Neuronal stem cell (in vitro differentiated cells): ENCODE measurements around the gene FAM53C.

Experiments
- DNase-seq: peaks from one replicate; pipeline ENCODE4 v3.0.0-alpha.2; 2013; ENCODE audit warnings: low spot score
- H2AFZ ChIP-seq: one replicate; pipeline ENCODE4 v1.6.1; 2013; ENCODE audit warnings: mild to moderate bottlenecking, low read length, inconsistent platforms
- H2AK5ac ChIP-seq: 2 replicates; pipeline ENCODE4 v1.6.1; 2013; ENCODE audit warnings: low read depth, mild to moderate bottlenecking, inconsistent platforms, low read length, moderate library complexity, mixed read lengths
- H2BK120ac ChIP-seq: 2 replicates; pipeline ENCODE4 v1.6.1; 2013; ENCODE audit warnings: low read depth, mild to moderate bottlenecking, inconsistent platforms, low read length, moderate library complexity, mixed read lengths
- H2BK12ac ChIP-seq: one replicate; pipeline ENCODE4 v1.6.1; 2013; ENCODE audit warnings: low read length, inconsistent platforms
- H2BK15ac ChIP-seq: 2 replicates; pipeline ENCODE4 v1.6.1; 2013; ENCODE audit warnings: mild to moderate bottlenecking, low read length, inconsistent platforms, mixed read lengths
- H2BK5ac ChIP-seq: one replicate; pipeline ENCODE4 v1.6.1; 2013; ENCODE audit warnings: inconsistent platforms, mild to moderate bottlenecking, low read length, moderate library complexity
- H3K14ac ChIP-seq: one replicate; pipeline ENCODE4 v1.6.1; 2013; ENCODE audit warnings: low read length, inconsistent platforms
- H3K18ac ChIP-seq: 2 replicates; pipeline ENCODE4 v1.6.1; 2013; ENCODE audit warnings: low read length, inconsistent platforms
- H3K23ac ChIP-seq: 2 replicates; pipeline ENCODE4 v1.6.1; 2013; ENCODE audit warnings: low read depth, mild to moderate bottlenecking, mixed read lengths, low read length, inconsistent platforms; ENCODE audit not compliant: poor library complexity
- H3K27ac ChIP-seq: replicated peaks from 3 replicates; pipeline ENCODE4 v1.5.1; 2013; ENCODE audit warnings: low read length, inconsistent platforms
- H3K27me3 ChIP-seq, 3 experiments: 2 replicates each; pipeline ENCODE4 v1.6.1; 2013; ENCODE audit warnings: low read length in 3 of 3, mild to moderate bottlenecking in 2 of 3, inconsistent platforms in 1 of 3, low read depth in 1 of 3, mixed read lengths in 1 of 3, moderate library complexity in 1 of 3; ENCODE audit not compliant: control insufficient read depth in 3 of 3, insufficient read depth in 3 of 3
- H3K36me3 ChIP-seq, 2 donors: replicated peaks in 1 of 2; 2 replicates each; pipeline ENCODE4 v1.6.1; 2013; ENCODE audit warnings: low read length in 2 of 2; ENCODE audit not compliant: control insufficient read depth in 2 of 2, insufficient read depth in 2 of 2
- H3K4ac ChIP-seq: 2 replicates; pipeline ENCODE4 v1.6.1; 2013; ENCODE audit warnings: inconsistent platforms, mild to moderate bottlenecking, low read length, moderate library complexity
- H3K4me1 ChIP-seq, 2 donors: 1 replicate in 1 of 2; 2 replicates in 1 of 2; pipeline ENCODE4 v1.6.1; 2013; ENCODE audit warnings: low read length in 2 of 2, low read depth in 1 of 2; ENCODE audit not compliant: control insufficient read depth in 2 of 2, insufficient read depth in 1 of 2
- H3K4me2 ChIP-seq: one replicate; pipeline ENCODE4 v1.6.1; 2013; ENCODE audit warnings: mild to moderate bottlenecking, low read length, inconsistent platforms; ENCODE audit not compliant: insufficient read depth, poor library complexity, severe bottlenecking
- H3K4me3 ChIP-seq, 2 donors: 2 replicates each; pipeline ENCODE4 v1.5.1; 2013; ENCODE audit warnings: low read length in 2 of 2, mild to moderate bottlenecking in 2 of 2, inconsistent platforms in 1 of 2, moderate library complexity in 1 of 2
- H3K79me1 ChIP-seq: one replicate; pipeline ENCODE4 v1.6.1; 2013; ENCODE audit warnings: low read depth, mild to moderate bottlenecking, inconsistent platforms, low read length, moderate library complexity
- H3K9ac ChIP-seq: one replicate; pipeline ENCODE4 v1.6.1; 2013; ENCODE audit warnings: mild to moderate bottlenecking, low read depth, low read length, inconsistent platforms; ENCODE audit not compliant: poor library complexity
- H3K9me3 ChIP-seq, 2 donors: replicated peaks in 1 of 2; 2 replicates each; pipeline versions ENCODE3 to v1.6.1; 2013; ENCODE audit warnings: low read length in 2 of 2, mild to moderate bottlenecking in 2 of 2, inconsistent platforms in 1 of 2, low read depth in 1 of 2, mixed read lengths in 1 of 2, moderate library complexity in 1 of 2; ENCODE audit not compliant: control insufficient read depth in 2 of 2, insufficient read depth in 1 of 2
- H4K8ac ChIP-seq: one replicate; pipeline ENCODE4 v1.6.1; 2013; ENCODE audit warnings: low read depth, mild to moderate bottlenecking, inconsistent platforms, low read length, moderate library complexity
- H4K91ac ChIP-seq: one replicate; pipeline ENCODE4 v1.6.1; 2013; ENCODE audit warnings: low read length, low read depth, mild to moderate bottlenecking, inconsistent platforms; ENCODE audit not compliant: poor library complexity
- WGBS, 2 donors: extraction: QIAGEN DNeasy Blood & Tissue Kit; methylation state at CpG; one replicate each; pipeline ENCODE4 v1.1.7; 2013; ENCODE audit warnings: missing lambda C conversion rate in 2 of 2, mixed read lengths in 1 of 2; ENCODE audit not compliant: insufficient read length in 2 of 2, insufficient replicate concordance in 1 of 2; ENCODE audit errors: extremely low coverage in 2 of 2; 5-methylcytosine and 5-hydroxymethylcytosine counted together

The FAM53C gene

GRCh38 chr5:138360941-138361452 is 22.9 kb downstream of the FAM53C start:
- Histone ChIP-seq H3K14ac (no peak overlapping the region), H2BK15ac (no peak overlapping the region), H2BK12ac (no peak overlapping the region), H3K4me2 (no peak overlapping the region), H3K9ac (no peak overlapping the region), H4K91ac (no peak overlapping the region), H3K23ac (no peak overlapping the region), H3K4me3 (no peak overlapping the region), H3K27me3 (no peaks in the 10 kb centered on the region), H3K4ac (no peak overlapping the region), H3K79me1 (peaks cover 1% of the 10 kb centered on the region), H3K27ac (no peak overlapping the region), H3K4me1 (peaks cover 0 to 3% of the 10 kb centered on the region in 2 donors), H2BK120ac (no peak overlapping the region), H2AK5ac (no peak overlapping the region), H3K36me3 (peaks cover 0 to 18% of the 10 kb centered on the region in 2 donors), H3K18ac (no peak overlapping the region), H2BK5ac (no peak overlapping the region), H2AFZ (no peak overlapping the region), H3K9me3 (no peaks in the 10 kb centered on the region), H4K8ac (no peak overlapping the region)
- DNase-seq, result no peak
- WGBS, 2 donors, result no CpG with 5 or more reads among the region's 1 CpG

- H3K4me3 ChIP-seq, result no peak overlapping the region
- H3K36me3 ChIP-seq, result peaks cover 0 to 15% of the 10 kb centered on the region in 2 donors
- no CpG with 5 or more reads among the region's 1 CpG for WGBS, 2 donors
- H3K4me2 ChIP-seq, result no peak overlapping the region
- H3K27ac ChIP-seq, result no peak overlapping the region
- H3K14ac ChIP-seq, result no peak overlapping the region
- no peak overlapping the region for H3K4ac ChIP-seq
- H3K9ac ChIP-seq, result no peak overlapping the region
- no peaks in the 10 kb centered on the region for H3K27me3 ChIP-seq
- H3K4me1 ChIP-seq, result peaks cover 0 to 4% of the 10 kb centered on the region in 2 donors
- H2AFZ ChIP-seq, result no peak overlapping the region
- no peak overlapping the region for H2BK5ac ChIP-seq
- H2BK15ac ChIP-seq, result no peak overlapping the region
- no peak overlapping the region for H4K91ac ChIP-seq
- no peaks in the 10 kb centered on the region for H3K9me3 ChIP-seq
- no peak overlapping the region for H3K18ac ChIP-seq
- no peak overlapping the region for H2BK12ac ChIP-seq
- no peak overlapping the region for H2BK120ac ChIP-seq
- no peak overlapping the region for H2AK5ac ChIP-seq
- no peak overlapping the region for H3K23ac ChIP-seq
- DNase-seq, result no peak
- H3K79me1 ChIP-seq, result peaks cover 2% of the 10 kb centered on the region
- H4K8ac ChIP-seq, result no peak overlapping the region
These were observed 26.5 kb downstream of the FAM53C start for GRCh38 chr5:138364576-138364975.

GRCh38 chr5:138366632-138367382 is 28.7 kb downstream of the FAM53C start:
- Histone ChIP-seq H3K36me3 (peaks cover 0 to 17% of the 10 kb centered on the region in 2 donors), H4K91ac (no peak overlapping the region), H3K79me1 (peaks cover 2% of the 10 kb centered on the region), H2BK120ac (no peak overlapping the region), H3K9ac (no peak overlapping the region), H3K27me3 (no peaks in the 10 kb centered on the region), H3K14ac (no peak overlapping the region), H3K18ac (no peak overlapping the region), H2BK5ac (no peak overlapping the region), H2BK12ac (no peak overlapping the region), H3K4ac (no peak overlapping the region), H3K9me3 (no peaks in the 10 kb centered on the region), H2AK5ac (no peak overlapping the region), H3K4me2 (no peak overlapping the region), H4K8ac (no peak overlapping the region), H3K4me1 (peaks cover 0 to 1% of the 10 kb centered on the region in 2 donors), H3K23ac (no peak overlapping the region), H3K27ac (no peak overlapping the region), H2AFZ (no peak overlapping the region), H2BK15ac (no peak overlapping the region), H3K4me3 (no peak overlapping the region)
- whole genome bisulfite sequencing, 2 donors, result no CpG with 5 or more reads among the region's 4 CpGs
- DNase-seq, result no peak

DNA sequence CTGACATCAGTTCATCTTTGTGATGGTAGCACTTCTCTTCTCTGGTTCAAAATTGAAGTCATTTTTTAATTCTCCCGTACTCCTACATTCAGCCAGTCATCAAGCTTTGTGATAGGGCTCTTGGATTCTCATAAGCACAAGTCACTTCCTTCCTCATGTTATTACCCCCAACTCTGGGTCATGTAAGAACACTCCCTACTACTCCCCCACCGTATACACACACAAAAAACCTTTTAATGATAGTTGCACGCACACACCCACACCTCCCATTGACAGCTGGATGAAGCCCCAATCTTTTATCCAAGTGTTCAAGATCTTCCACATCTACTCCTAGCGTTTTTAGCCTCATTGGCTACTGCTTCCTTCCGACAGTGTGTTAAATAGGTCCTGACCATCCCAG is 31.2 kb downstream of the FAM53C start:
- no peaks in the 10 kb centered on the region for H3K27me3 ChIP-seq
- H4K91ac ChIP-seq, result no peak overlapping the region
- H3K4ac ChIP-seq, result no peak overlapping the region
- H3K4me1 ChIP-seq, result peaks cover 0 to 1% of the 10 kb centered on the region in 2 donors
- no peak overlapping the region for H3K4me3 ChIP-seq
- no peak overlapping the region for H2BK5ac ChIP-seq
- H3K18ac ChIP-seq, result no peak overlapping the region
- WGBS, 2 donors, result no CpG with 5 or more reads among the region's 5 CpGs
- no peak overlapping the region for H2BK120ac ChIP-seq
- no peaks in the 10 kb centered on the region for H3K9me3 ChIP-seq
- no peak overlapping the region for H3K14ac ChIP-seq
- peaks cover 2% of the 10 kb centered on the region for H3K79me1 ChIP-seq
- H3K9ac ChIP-seq, result no peak overlapping the region
- no peak overlapping the region for H2BK15ac ChIP-seq
- H2AFZ ChIP-seq, result no peak overlapping the region
- no peak overlapping the region for H4K8ac ChIP-seq
- H3K36me3 ChIP-seq, result peaks cover 2 to 30% of the 10 kb centered on the region in 2 donors
- no peak for DNase-seq
- H3K4me2 ChIP-seq, result no peak overlapping the region
- no peak overlapping the region for H2AK5ac ChIP-seq
- no peak overlapping the region for H2BK12ac ChIP-seq
- no peak overlapping the region for H3K27ac ChIP-seq
- no peak overlapping the region for H3K23ac ChIP-seq
